C4-2B (cell line): ENCODE measurements around the gene SLC31A2.

Experiments used
- CTCF ChIP-seq: fragments of 450-650 bp; conservative IDR thresholded peaks from 2 replicates; pipeline ENCODE4 v1.5.1; 2017; ENCODE audit warnings: mild to moderate bottlenecking
- ZFX ChIP-seq: fragments of 450-650 bp; IDR thresholded peaks from 2 replicates; pipeline ENCODE4 v1.6.1; 2017

GRCh38 chr9:113178087-113178486 lies 27.3 kb downstream of the SLC31A2 start:
- TF ChIP-seq CTCF, result no peak
- no peak for TF ChIP-seq ZFX
